HCT116 (cell line): Measurements from ENCODE around the gene OOSP4A. TPM values are rescaled to one million over a fixed set of nuclear protein-coding genes. Genes with fewer than 3 reads are reported as not detected.

Source experiments
- ATAC-seq: fragments of 200-7000 bp; cut with Tn5 transposase; 2 replicates; pipeline ENCODE4 v1.9.1; 2020; ENCODE audit warnings: mild to moderate bottlenecking, moderate library complexity
- BruUV-seq: library from RNA; stranded (reverse); fragments of 400-500 nt; replicated peaks from 2 replicates; lab custom pipeline; 2021; lab: Mats Ljungman, UMichigan
- CTCF ChIA-PET: fragments of 300-600 bp; sonication (Branson Sonifier 250); formaldehyde crosslinking; loops from one replicate; lab custom pipeline; 2021; ENCODE audit warnings: antibody characterized with exemption; lab: Charles Lee
- POLR2A ChIA-PET: fragments of 300-600, 350-600 bp; sonication (Branson Sonifier 250); formaldehyde crosslinking; loops from one replicate; lab custom pipeline; 2021; ENCODE audit warnings: antibody characterized with exemption; lab: Charles Lee
- RAD21 ChIA-PET, 2 experiments: fragments of 300-600 bp; sonication (Branson Sonifier 250); formaldehyde crosslinking; loops; one replicate each; lab custom pipeline; 2023; ENCODE audit warnings: low total read pairs in 2 of 2; ENCODE audit not compliant: uncharacterized antibody in 2 of 2, unreplicated experiment in 2 of 2, low non-redundant PET in 1 of 2; lab: Charles Lee
- DNase-seq: peaks from one replicate; pipeline ENCODE4 v3.0.0-alpha.2; 2010; ENCODE audit warnings: low read depth, low spot score
- H2AFZ ChIP-seq: fragments of 200-600 bp; shearing (Covaris generic), sonication (generic); 2 replicates; pipeline ENCODE4 v1.6.1; 2017; ENCODE audit warnings: low read depth, mixed run types, mixed read lengths, antibody characterized with exemption, low read length; ENCODE audit not compliant: poor library complexity, severe bottlenecking
- H3K27ac ChIP-seq: 2 replicates; pipeline ENCODE4 v1.5.1; 2012; ENCODE audit warnings: low read depth, low read length
- H3K27me3 ChIP-seq: fragments of 200-600 bp; sonication (generic); 2 replicates; pipeline ENCODE4 v1.6.1; 2016; ENCODE audit warnings: mixed run types, low read length, mixed read lengths; ENCODE audit not compliant: insufficient read depth
- H3K36me3 ChIP-seq, 2 experiments: fragments of 200-500 bp in 1 of 2; fragments of 200-600 bp in 1 of 2; sonication (Bioruptor generic) in 1 of 2; sonication (generic) in 1 of 2; 2 replicates each; pipeline versions ENCODE4 v1.5.1 to v1.6.1; 2014 to 2016; ENCODE audit warnings: low read length in 2 of 2, inconsistent platforms in 1 of 2, mixed read lengths in 1 of 2, mixed run types in 1 of 2; ENCODE audit not compliant: insufficient read depth in 2 of 2, control insufficient read depth in 1 of 2
- H3K4me1 ChIP-seq, 2 experiments: fragments of 200-600 bp in 1 of 2; sonication (generic) in 1 of 2; 2 replicates each; pipeline versions ENCODE4 v1.5.1 to v1.6.1; 2012 to 2017; ENCODE audit warnings: low read length in 2 of 2, inconsistent platforms in 1 of 2, mild to moderate bottlenecking in 1 of 2, mixed read lengths in 1 of 2, mixed run types in 1 of 2, moderate library complexity in 1 of 2; ENCODE audit not compliant: insufficient read depth in 2 of 2, control insufficient read depth in 1 of 2
- H3K4me2 ChIP-seq: fragments of 200-600 bp; sonication (generic); 2 replicates; pipeline ENCODE4 v1.6.1; 2017; ENCODE audit warnings: mixed run types, low read length, mixed read lengths
- H3K4me3 ChIP-seq, 2 experiments: fragments of 200-600 bp in 1 of 2; sonication (generic) in 1 of 2; replicated peaks in 1 of 2; 2 replicates each; pipeline ENCODE4 v1.5.1; 2011 to 2016; ENCODE audit warnings: low read length in 2 of 2, control low read depth in 1 of 2, low read depth in 1 of 2, mild to moderate bottlenecking in 1 of 2, mixed read lengths in 1 of 2, mixed run types in 1 of 2
- H3K79me2 ChIP-seq: fragments of 200-600 bp; sonication (generic); 2 replicates; pipeline ENCODE4 v1.6.1; 2017; ENCODE audit warnings: mild to moderate bottlenecking, mixed run types, low read length, moderate library complexity, mixed read lengths; ENCODE audit not compliant: insufficient read depth
- H3K9ac ChIP-seq: fragments of 200-600 bp; sonication (generic); 2 replicates; pipeline ENCODE4 v1.6.1; 2016; ENCODE audit warnings: low read length, mixed read lengths
- H3K9me2 ChIP-seq: fragments of 200-600 bp; sonication (generic), shearing (Covaris generic); 2 replicates; pipeline ENCODE4 v1.6.1; 2017; ENCODE audit warnings: mixed run types, mild to moderate bottlenecking, moderate library complexity; ENCODE audit not compliant: insufficient read depth
- H3K9me3 ChIP-seq, 2 experiments: fragments of 200-500 bp in 1 of 2; fragments of 200-600 bp in 1 of 2; sonication (Bioruptor generic) in 1 of 2; sonication (generic) in 1 of 2; 2 replicates each; pipeline ENCODE4 v1.6.1; 2014 to 2017; ENCODE audit warnings: low read length in 2 of 2, mixed read lengths in 2 of 2, inconsistent platforms in 1 of 2, low read depth in 1 of 2, mild to moderate bottlenecking in 1 of 2, mixed run types in 1 of 2, moderate library complexity in 1 of 2; ENCODE audit not compliant: control insufficient read depth in 1 of 2, insufficient read depth in 1 of 2
- H4K20me1 ChIP-seq: fragments of 200-600 bp; sonication (generic), shearing (Covaris generic); 2 replicates; pipeline ENCODE4 v1.6.1; 2017; ENCODE audit warnings: mixed run types, mild to moderate bottlenecking, moderate library complexity; ENCODE audit not compliant: insufficient read depth
- CBX3 ChIP-seq: IDR thresholded peaks from 2 replicates; pipeline ENCODE4 v1.6.1; 2012; ENCODE audit warnings: low read depth
- CEBPB ChIP-seq: IDR thresholded peaks from 2 replicates; pipeline ENCODE4 v1.6.1; 2012; ENCODE audit warnings: low read depth
- ELF1 ChIP-seq: IDR thresholded peaks from 2 replicates; pipeline ENCODE4 v1.6.1; 2012; ENCODE audit warnings: low read depth, borderline replicate concordance
- EZH2 ChIP-seq: fragments of 200-600 bp; sonication (generic); IDR thresholded peaks from 2 replicates; pipeline ENCODE4 v1.6.1; 2017; ENCODE audit warnings: antibody characterized with exemption, mixed run types
- EZH2phosphoT487 ChIP-seq: fragments of 200-600 bp; IDR thresholded peaks from 2 replicates; pipeline ENCODE4 v1.6.1; 2018; ENCODE audit warnings: antibody characterized with exemption, borderline replicate concordance
- FOSL1 ChIP-seq: IDR thresholded peaks from 2 replicates; pipeline ENCODE4 v1.6.1; 2012; ENCODE audit warnings: low read depth
- POLR2A ChIP-seq: IDR thresholded peaks from 2 replicates; pipeline ENCODE4 v1.7.0; 2011; ENCODE audit warnings: borderline replicate concordance; ENCODE audit not compliant: insufficient read depth, insufficient read length; ENCODE audit errors: extremely low read depth
- RAD21 ChIP-seq: IDR thresholded peaks from 2 replicates; pipeline ENCODE4 v1.6.1; 2012; ENCODE audit warnings: low read depth, mild to moderate bottlenecking
- REST ChIP-seq: IDR thresholded peaks from 2 replicates; pipeline ENCODE4 v1.6.1; 2012; ENCODE audit warnings: low read depth
- SIN3A ChIP-seq: IDR thresholded peaks from 2 replicates; pipeline ENCODE4 v1.6.1; 2012; ENCODE audit warnings: low read depth
- SRF ChIP-seq: IDR thresholded peaks from 2 replicates; pipeline ENCODE4 v1.6.1; 2012; ENCODE audit warnings: low read depth
- TCF7L2 ChIP-seq: IDR thresholded peaks from 2 replicates; pipeline ENCODE4 v1.7.0; 2011; ENCODE audit warnings: borderline replicate concordance, inconsistent platforms; ENCODE audit not compliant: insufficient read depth, insufficient read length; ENCODE audit errors: extremely low read depth
- ZBTB33 ChIP-seq: IDR thresholded peaks from 2 replicates; pipeline ENCODE4 v1.6.1; 2011; ENCODE audit warnings: mild to moderate bottlenecking, low read length, moderate library complexity; ENCODE audit not compliant: insufficient replicate concordance; ENCODE audit errors: extremely low read depth
- ZNF274 ChIP-seq: fragments of 200-500 bp; sonication (Bioruptor generic); IDR thresholded peaks from 2 replicates; pipeline ENCODE4 v1.6.1; 2014; ENCODE audit warnings: mild to moderate bottlenecking, low read depth, low read length, inconsistent platforms
- intact Hi-C: fragments of 100-400 bp; cut with micrococcal nuclease; formaldehyde crosslinking; loops from 2 replicates; pipeline ENCODE4 v1.10.0; 2022
- total RNA-seq: library from RNA; stranded (reverse); gene quantifications from one replicate; pipeline ENCODE4 v1.2.1, GENCODE V29; 2021; ENCODE audit not compliant: unreplicated experiment

The OOSP4A gene
- total RNA-seq, 1 experiment from 2014 or later, result not detected

- TF ChIP-seq REST (no peak), RAD21 (no peak), ZNF274 (no peak), EZH2 (no peak), POLR2A (no peak), TCF7L2 (no peak)
- TF ChIP-seq, all 23 proteins: peak for 0
Observed at GRCh38 chr11:60016881-60017280, 53.0 kb downstream of the OOSP4A start, which contains the start of gene OOSP4B (continued).

GRCh38 chr11:60018058-60018457 is 54.2 kb downstream of the OOSP4A start:
- ChIA-PET RAD21 (no interaction called here), CTCF (no interaction called here), POLR2A (no interaction called here)
- H3K4me1 ChIP-seq, result no peaks in the 10 kb centered on the region
- intact Hi-C loops, result no loop called here
- H3K27me3 ChIP-seq, result no peaks in the 10 kb centered on the region
- H3K36me3 ChIP-seq, result no peaks in the 10 kb centered on the region
- BruUV-seq, result no TSS peak
- H2AFZ ChIP-seq, result no peak overlapping the region
- no peak overlapping the region for H3K4me3 ChIP-seq
- no peak overlapping the region for H3K27ac ChIP-seq
- no peak overlapping the region for H3K9ac ChIP-seq
- no peaks in the 10 kb centered on the region for H3K9me2 ChIP-seq
- no peaks in the 10 kb centered on the region for H4K20me1 ChIP-seq
- H3K4me2 ChIP-seq, result no peak overlapping the region
- H3K9me3 ChIP-seq, result no peaks in the 10 kb centered on the region
- no peaks in the 10 kb centered on the region for H3K79me2 ChIP-seq
- ATAC-seq (no peak), DNase-seq (no peak)
- TF ChIP-seq SRF (no peak), FOSL1 (no peak), ZBTB33 (no peak), ELF1 (no peak), REST (no peak), SIN3A (no peak), CEBPB (no peak), EZH2phosphoT487 (no peak), EZH2 (no peak), CBX3 (no peak)
